Osteocyte (in vitro differentiated cells): ENCODE measurements around the gene LARGE2. TPM values are rescaled to one million over a fixed set of nuclear protein-coding genes. Genes with fewer than 3 reads are reported as not detected.

Experiments used
- DNase-seq: peaks from one replicate; pipeline ENCODE4 v3.0.0; 2021; ENCODE audit warnings: mixed read lengths; ENCODE audit not compliant: unreplicated experiment; ENCODE audit errors: extremely low spot score
- H3K27ac Mint-ChIP-seq: one replicate; pipeline ENCODE4 v1.8.0; 2021; ENCODE audit warnings: mild to moderate bottlenecking, mixed read lengths; ENCODE audit not compliant: unreplicated experiment
- H3K27me3 Mint-ChIP-seq: one replicate; pipeline ENCODE4 v1.8.0; 2021; ENCODE audit warnings: mixed read lengths; ENCODE audit not compliant: unreplicated experiment
- H3K36me3 Mint-ChIP-seq: one replicate; pipeline ENCODE4 v1.8.0; 2021; ENCODE audit warnings: mixed read lengths; ENCODE audit not compliant: unreplicated experiment
- H3K4me1 Mint-ChIP-seq: one replicate; pipeline ENCODE4 v1.8.0; 2021; ENCODE audit warnings: mixed read lengths; ENCODE audit not compliant: unreplicated experiment
- H3K4me3 Mint-ChIP-seq: one replicate; pipeline ENCODE4 v1.8.0; 2021; ENCODE audit warnings: mild to moderate bottlenecking, moderate library complexity, mixed read lengths; ENCODE audit not compliant: unreplicated experiment
- H3K9me3 Mint-ChIP-seq: one replicate; pipeline ENCODE4 v1.8.0; 2021; ENCODE audit warnings: mixed read lengths; ENCODE audit not compliant: unreplicated experiment
- total RNA-seq: library from RNA; stranded (reverse); gene quantifications from 2 replicates; pipeline ENCODE4 v1.2.1, GENCODE V29; 2021
- TF ChIP-seq, protein P1 (sequence below): fragments of 200-600 bp; sonication (generic); IDR thresholded peaks from 2 replicates; pipeline ENCODE4 v1.5.0; 2021; ENCODE audit warnings: antibody characterized with exemption, mild to moderate bottlenecking, moderate library complexity

The LARGE2 gene
- total RNA-seq, 1 donor from 2014 or later, result not detected

DNA sequence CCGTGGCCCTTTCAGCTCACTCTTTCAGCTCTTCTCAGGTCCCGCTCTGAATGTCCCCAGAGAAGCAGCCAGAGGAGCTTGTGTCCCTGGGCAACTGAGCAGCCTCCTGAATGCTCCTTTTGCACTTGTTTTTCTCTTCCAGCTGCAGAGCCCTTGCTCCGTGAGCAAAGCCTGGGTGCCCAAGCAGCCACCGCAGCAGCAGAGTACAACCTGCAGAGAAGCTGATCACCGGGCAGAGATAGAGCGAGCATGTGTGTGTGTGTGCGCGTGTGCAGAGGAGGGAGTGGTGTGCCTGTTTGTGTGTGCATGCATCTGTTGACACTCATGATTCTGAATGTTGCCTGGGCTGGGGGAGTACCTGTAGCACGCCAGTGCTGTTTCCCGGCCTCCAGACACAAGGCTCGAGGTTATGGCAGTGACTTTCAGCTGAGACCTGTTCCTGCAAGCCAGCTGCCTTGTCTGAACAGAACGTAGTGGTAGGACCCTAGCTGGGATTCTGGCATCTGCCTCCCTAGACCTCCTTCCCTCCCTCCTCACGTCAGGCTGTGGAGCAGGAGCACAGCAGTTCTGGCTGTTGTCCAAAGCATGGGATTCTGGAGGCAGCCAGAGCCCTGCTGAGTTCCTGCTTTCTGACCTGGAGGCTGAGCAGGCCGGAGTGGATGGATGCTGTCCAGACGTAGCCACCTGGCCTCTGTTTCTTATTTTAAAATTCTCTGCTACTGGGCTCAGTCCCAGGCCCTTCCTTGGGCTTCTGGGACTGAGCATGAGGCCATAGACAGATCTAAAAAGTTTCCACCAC is 41.5 kb upstream of the LARGE2 start:
- Mint-ChIP-seq H3K36me3 (peaks cover 21% of the 10 kb centered on the region), H3K27me3 (peaks cover 2% of the 10 kb centered on the region), H3K4me1 (peaks cover 3% of the 10 kb centered on the region), H3K4me3 (no peak overlapping the region), H3K9me3 (no peaks in the 10 kb centered on the region), H3K27ac (no peak overlapping the region)
- no peak for DNase-seq
- TF ChIP-seq, protein P1, sequence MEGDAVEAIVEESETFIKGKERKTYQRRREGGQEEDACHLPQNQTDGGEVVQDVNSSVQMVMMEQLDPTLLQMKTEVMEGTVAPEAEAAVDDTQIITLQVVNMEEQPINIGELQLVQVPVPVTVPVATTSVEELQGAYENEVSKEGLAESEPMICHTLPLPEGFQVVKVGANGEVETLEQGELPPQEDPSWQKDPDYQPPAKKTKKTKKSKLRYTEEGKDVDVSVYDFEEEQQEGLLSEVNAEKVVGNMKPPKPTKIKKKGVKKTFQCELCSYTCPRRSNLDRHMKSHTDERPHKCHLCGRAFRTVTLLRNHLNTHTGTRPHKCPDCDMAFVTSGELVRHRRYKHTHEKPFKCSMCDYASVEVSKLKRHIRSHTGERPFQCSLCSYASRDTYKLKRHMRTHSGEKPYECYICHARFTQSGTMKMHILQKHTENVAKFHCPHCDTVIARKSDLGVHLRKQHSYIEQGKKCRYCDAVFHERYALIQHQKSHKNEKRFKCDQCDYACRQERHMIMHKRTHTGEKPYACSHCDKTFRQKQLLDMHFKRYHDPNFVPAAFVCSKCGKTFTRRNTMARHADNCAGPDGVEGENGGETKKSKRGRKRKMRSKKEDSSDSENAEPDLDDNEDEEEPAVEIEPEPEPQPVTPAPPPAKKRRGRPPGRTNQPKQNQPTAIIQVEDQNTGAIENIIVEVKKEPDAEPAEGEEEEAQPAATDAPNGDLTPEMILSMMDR, result no peak

DNA sequence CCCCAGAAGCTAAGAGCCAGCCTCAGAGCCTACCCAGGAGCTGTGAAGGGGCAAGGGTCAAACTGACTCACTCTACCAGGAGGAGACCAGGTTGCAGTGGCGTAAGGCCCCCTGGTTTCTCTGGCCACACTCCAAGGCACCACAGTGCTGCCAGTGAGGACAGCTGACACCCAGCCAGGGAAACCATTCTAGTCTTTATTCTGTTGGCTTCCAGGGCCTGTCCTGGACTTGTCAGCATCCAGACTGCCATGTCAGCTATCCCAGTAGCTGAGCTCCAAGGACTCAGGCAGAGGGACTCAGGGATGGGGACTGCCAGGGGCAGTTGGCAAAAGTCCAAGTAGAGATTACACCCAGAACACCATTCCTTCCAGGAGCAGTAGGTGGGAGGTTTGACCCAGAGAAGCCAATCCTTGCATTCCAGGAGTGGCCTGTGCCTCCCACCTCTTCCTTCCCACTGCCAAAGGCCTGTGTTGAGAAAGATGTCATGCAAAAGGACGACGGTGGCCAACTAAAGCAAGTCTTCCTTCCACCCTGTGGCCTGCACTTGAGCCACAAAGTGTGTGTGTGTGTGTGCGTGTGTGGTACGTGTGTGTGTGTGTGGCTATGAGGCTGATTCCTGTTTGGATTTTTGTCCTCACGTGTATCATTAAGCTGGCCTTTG is 40.6 kb upstream of the LARGE2 start:
- DNase-seq, result no peak
- peaks cover 2% of the 10 kb centered on the region for H3K27me3 Mint-ChIP-seq
- H3K9me3 Mint-ChIP-seq, result no peaks in the 10 kb centered on the region
- H3K4me3 Mint-ChIP-seq, result no peak overlapping the region
- H3K36me3 Mint-ChIP-seq, result peaks cover 21% of the 10 kb centered on the region
- no peak overlapping the region for H3K27ac Mint-ChIP-seq
- peaks cover 3% of the 10 kb centered on the region for H3K4me1 Mint-ChIP-seq
- TF ChIP-seq, protein P1, result no peak

DNA sequence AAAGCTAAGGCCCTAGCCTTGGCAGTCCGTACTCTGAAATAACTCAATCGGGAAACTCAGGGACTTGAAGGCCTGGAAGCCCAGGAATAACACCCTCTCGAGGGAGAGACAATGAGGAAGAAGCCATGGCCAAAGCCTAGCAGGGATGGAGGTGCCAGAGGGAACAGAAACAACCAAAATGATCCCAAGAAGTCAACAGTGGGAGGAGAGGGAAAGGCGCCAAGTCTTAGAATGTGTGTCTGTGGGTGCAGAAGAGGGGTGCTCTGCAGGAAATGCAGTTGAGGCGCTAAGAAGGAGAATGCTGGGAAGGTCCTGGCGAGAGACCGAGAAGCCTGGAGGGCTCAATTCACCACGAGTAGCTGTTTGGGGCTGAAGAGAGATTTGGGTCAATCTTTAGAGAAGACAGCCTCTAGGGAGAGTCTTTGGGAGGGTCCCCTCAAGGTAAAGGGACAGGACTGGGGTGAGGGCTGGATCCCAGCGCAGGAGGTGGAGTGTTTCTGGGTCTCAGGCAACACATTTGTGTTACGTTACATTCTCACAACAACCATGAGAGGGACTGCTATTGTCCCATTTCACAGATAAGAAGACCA is 37.8 kb upstream of the LARGE2 start:
- no peaks in the 10 kb centered on the region for H3K9me3 Mint-ChIP-seq
- DNase-seq, result no peak
- no peak overlapping the region for H3K27ac Mint-ChIP-seq
- H3K4me1 Mint-ChIP-seq, result peaks cover 3% of the 10 kb centered on the region
- H3K36me3 Mint-ChIP-seq, result peaks cover 13% of the 10 kb centered on the region
- H3K27me3 Mint-ChIP-seq, result peaks cover 5% of the 10 kb centered on the region
- peak overlapping the region; percentile 71 for H3K4me3 Mint-ChIP-seq
- TF ChIP-seq, protein P1, result no peak

DNA sequence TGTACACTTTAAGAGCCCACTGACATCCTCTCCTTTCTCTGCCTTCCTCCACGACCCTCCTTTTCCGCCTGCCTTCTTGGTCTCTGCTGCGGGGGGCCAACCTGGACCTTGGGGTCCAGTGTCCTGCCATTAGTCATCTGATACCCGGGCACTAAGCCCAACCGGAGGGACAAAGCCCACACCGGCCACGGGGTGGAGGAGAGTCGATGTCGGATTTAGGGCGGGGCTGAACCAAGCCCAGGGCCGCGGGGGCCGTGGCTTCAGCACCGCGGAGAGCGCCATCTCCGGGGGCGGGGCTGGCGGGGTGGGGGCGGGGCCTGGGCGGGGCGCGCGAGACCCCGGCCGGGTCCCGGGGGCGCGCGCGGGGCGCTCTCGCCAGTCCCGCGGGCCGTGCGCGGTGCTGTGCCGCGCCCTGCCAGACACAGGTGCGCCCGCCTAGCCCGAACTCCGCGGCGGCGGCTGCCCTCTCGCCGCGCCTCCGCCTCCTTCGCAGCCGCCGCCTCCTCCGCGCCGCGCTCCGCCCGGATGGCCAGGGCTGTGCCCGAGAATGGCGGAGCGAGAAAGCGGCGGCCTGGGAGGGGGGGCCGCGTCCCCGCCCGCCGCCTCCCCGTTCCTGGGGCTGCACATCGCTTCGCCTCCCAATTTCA is 37.1 kb upstream of the LARGE2 start, which contains the start of gene MAPK8IP1:
TSS of gene MAPK8IP1 (plus strand) at position 378 of the 647 bp plus-strand sequence. CDS start at position 548, 170 bp downstream.
- Mint-ChIP-seq H3K27ac (no peak within 1 kb of the TSS), H3K9me3 (no peaks in the 10 kb centered on the region)

More for the DNA sequence above, 37.1 kb upstream of the LARGE2 start, which contains the start of gene MAPK8IP1:
- TF ChIP-seq, protein P1, result no peak
- no peak for DNase-seq
- Mint-ChIP-seq H3K27me3 (peaks cover 5% of the 10 kb centered on the region), H3K36me3 (peaks cover 11% of the 10 kb centered on the region), H3K4me3 (peak within 1 kb of the TSS; percentile 71), H3K4me1 (peaks cover 3% of the 10 kb centered on the region)
